Hepatocyte (in vitro differentiated cells): ENCODE data around the gene IFT22.

Experiments
- EZH2 ChIP-seq: fragments of 200-600 bp; sonication (generic); IDR thresholded peaks from 2 replicates; pipeline ENCODE4 v1.6.1; 2016; ENCODE audit warnings: antibody characterized with exemption, mild to moderate bottlenecking, borderline replicate concordance
- EZH2phosphoT487 ChIP-seq: fragments of 200-600 bp; sonication (generic); IDR thresholded peaks from one replicate; pipeline ENCODE4 v1.6.1; 2018; ENCODE audit warnings: antibody characterized with exemption, mild to moderate bottlenecking, low read depth, moderate library complexity; ENCODE audit not compliant: unreplicated experiment, severe bottlenecking
- TF ChIP-seq, protein P1 (sequence below): fragments of 200-600 bp; sonication (generic); IDR thresholded peaks from 2 replicates; pipeline ENCODE4 v1.5.1; 2016; ENCODE audit warnings: antibody characterized with exemption, mild to moderate bottlenecking; ENCODE audit not compliant: poor library complexity

DNA sequence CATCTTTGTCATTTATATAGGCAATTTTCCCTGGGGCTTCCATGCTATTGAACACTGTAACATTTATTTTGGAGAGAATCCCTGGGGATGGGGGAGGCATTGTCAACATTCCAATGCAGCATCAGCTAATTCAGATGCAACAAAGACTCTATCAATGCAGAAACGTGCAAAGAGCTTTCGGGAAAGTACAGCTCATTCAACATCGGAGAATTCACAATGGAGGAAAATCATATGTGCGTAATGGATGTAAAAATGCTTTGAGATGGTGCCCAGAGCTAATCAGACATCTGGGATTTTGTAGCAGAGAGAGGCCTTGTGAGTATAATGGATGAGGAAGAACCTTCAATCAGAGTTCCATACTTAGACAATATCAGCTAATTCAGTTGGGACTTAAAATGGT lies 48.4 kb downstream of the IFT22 start:
- TF ChIP-seq, protein P1, sequence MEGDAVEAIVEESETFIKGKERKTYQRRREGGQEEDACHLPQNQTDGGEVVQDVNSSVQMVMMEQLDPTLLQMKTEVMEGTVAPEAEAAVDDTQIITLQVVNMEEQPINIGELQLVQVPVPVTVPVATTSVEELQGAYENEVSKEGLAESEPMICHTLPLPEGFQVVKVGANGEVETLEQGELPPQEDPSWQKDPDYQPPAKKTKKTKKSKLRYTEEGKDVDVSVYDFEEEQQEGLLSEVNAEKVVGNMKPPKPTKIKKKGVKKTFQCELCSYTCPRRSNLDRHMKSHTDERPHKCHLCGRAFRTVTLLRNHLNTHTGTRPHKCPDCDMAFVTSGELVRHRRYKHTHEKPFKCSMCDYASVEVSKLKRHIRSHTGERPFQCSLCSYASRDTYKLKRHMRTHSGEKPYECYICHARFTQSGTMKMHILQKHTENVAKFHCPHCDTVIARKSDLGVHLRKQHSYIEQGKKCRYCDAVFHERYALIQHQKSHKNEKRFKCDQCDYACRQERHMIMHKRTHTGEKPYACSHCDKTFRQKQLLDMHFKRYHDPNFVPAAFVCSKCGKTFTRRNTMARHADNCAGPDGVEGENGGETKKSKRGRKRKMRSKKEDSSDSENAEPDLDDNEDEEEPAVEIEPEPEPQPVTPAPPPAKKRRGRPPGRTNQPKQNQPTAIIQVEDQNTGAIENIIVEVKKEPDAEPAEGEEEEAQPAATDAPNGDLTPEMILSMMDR, result no peak
- TF ChIP-seq EZH2phosphoT487, result no peak
- no peak for TF ChIP-seq EZH2
